ENCODE results near the gene BCL7C. TPM values are rescaled to one million over a fixed set of nuclear protein-coding genes. Genes with fewer than 3 reads are reported as not detected.
"Not testable (repeated sequence)": the region's sequence is repeated elsewhere in the genome, so short reads cannot be mapped to it uniquely, and the experiment has no call there.

BCL7C gene
- total and polyA plus RNA-seq, 2 of the 8 experiments (the other 6 are each of a cell fraction or from before 2014, with no cell fraction given) = 8.6 to 17.2 TPM

GRCh38 chr16:30939571-30939970, 45.7 kb upstream of the BCL7C start:
- not testable (repeated sequence) for H3K27ac ChIP-seq (ENCODE audit: low read depth, low read length); H3K4me3 ChIP-seq (ENCODE audit: extremely low read depth in 1 of 4, insufficient read depth in 2 of 4, low read depth in 3 of 4, low read length in 4 of 4); DNase-seq (ENCODE audit: low read depth in 1 of 2, low spot score in 2 of 2); H2AK5ac ChIP-seq (ENCODE audit: low read depth, low read length); H3K56ac ChIP-seq (replicated peaks; ENCODE audit: insufficient read length, low read depth, low read length); H4K8ac ChIP-seq (ENCODE audit: extremely low read depth, insufficient read depth, low read length); H3K14ac ChIP-seq (ENCODE audit: insufficient read length); H2BK15ac ChIP-seq (ENCODE audit: low read length); H3K79me1 ChIP-seq (ENCODE audit: low read depth, low read length); H3K18ac ChIP-seq (ENCODE audit: extremely low read depth, low read length); H4K91ac ChIP-seq (replicated peaks; ENCODE audit: insufficient read length, low read length); H3K9me3 ChIP-seq (ENCODE audit: insufficient read depth in 2 of 2, low read depth in 1 of 2, low read length in 1 of 2); H3K79me2 ChIP-seq (ENCODE audit: control insufficient read depth in 1 of 2, insufficient read depth in 2 of 2, low read length in 2 of 2); H3K23me2 ChIP-seq (ENCODE audit: low read depth, low read length); H3K23ac ChIP-seq (ENCODE audit: insufficient read length); H3K4me2 ChIP-seq (ENCODE audit: insufficient read depth in 1 of 2, low read depth in 2 of 2, low read length in 2 of 2); H3K9ac ChIP-seq (replicated peaks in 1 of 4; ENCODE audit: extremely low read depth in 1 of 4, low read depth in 3 of 4, low read length in 3 of 4); H2BK20ac ChIP-seq (ENCODE audit: low read length); H2BK120ac ChIP-seq (replicated peaks; ENCODE audit: low read depth, low read length); H4K5ac ChIP-seq (ENCODE audit: insufficient read length, low read depth, low read length); H3K4me1 ChIP-seq (replicated peaks in 1 of 4; ENCODE audit: control insufficient read depth in 3 of 4, insufficient read depth in 4 of 4, low read length in 3 of 4); H2BK5ac ChIP-seq (ENCODE audit: low read depth, low read length); H2BK12ac ChIP-seq (ENCODE audit: low read depth, low read length); H2AFZ ChIP-seq (ENCODE audit: low read length); H3K4ac ChIP-seq (replicated peaks; ENCODE audit: insufficient read length, low read depth, low read length); H3K27me3 ChIP-seq (replicated peaks in 1 of 4; ENCODE audit: control insufficient read depth in 3 of 4, extremely low read depth in 1 of 4, insufficient read depth in 3 of 4, low read length in 3 of 4); FAIRE-seq
- H3K36me3 ChIP-seq (ENCODE audit: control insufficient read depth in 2 of 4, insufficient read depth in 4 of 4, low read length in 3 of 4) = peaks cover 16 to 32% (median 18%) of the 10 kb centered on the region in 4 experiments; a peak in 7 of 8 replicates
- ChIA-PET POLR2A (ENCODE audit: partially characterized antibody) (interaction anchor here (1.3 to 12.0 kb wide), 4 partner anchors 7 to 14 kb away, joined by 5 to 105 read pairs (median 21); partner anchors contain the start of genes FBXL19 and ORAI3), CTCF (ENCODE audit: partially characterized antibody) (interaction anchor here (1.1 to 4.5 kb wide), 3 partner anchors 10 to 94 kb away, joined by 3 to 20 read pairs (median 6); no protein-coding TSS in a partner anchor)
- peaks cover 7 to 21% of the 10 kb centered on the region in 2 experiments for H4K20me1 ChIP-seq (replicated peaks in 1 of 2; ENCODE audit: control insufficient read depth in 1 of 2, insufficient read depth in 2 of 2, low read length in 2 of 2)
- 95% methylated on average over 8 of the region's 8 CpGs; no CpG with 5 or more reads in 1 of the 2 experiments for WGBS, 2 experiments (ENCODE audit: extremely low coverage in 1 of 2, insufficient coverage in 1 of 2, insufficient read length in 1 of 2, insufficient replicate concordance in 2 of 2, low coverage in 1 of 2, low lambda C conversion rate in 2 of 2, missing lambda C conversion rate in 1 of 2)
